ENCODE measurements around the gene COL11A1. TPM values are rescaled to one million over a fixed set of nuclear protein-coding genes. Genes with fewer than 3 reads are reported as not detected.

COL11A1 gene
- polyA plus RNA-seq, 1 donor from 2014 or later = 4.6 TPM

DNA sequence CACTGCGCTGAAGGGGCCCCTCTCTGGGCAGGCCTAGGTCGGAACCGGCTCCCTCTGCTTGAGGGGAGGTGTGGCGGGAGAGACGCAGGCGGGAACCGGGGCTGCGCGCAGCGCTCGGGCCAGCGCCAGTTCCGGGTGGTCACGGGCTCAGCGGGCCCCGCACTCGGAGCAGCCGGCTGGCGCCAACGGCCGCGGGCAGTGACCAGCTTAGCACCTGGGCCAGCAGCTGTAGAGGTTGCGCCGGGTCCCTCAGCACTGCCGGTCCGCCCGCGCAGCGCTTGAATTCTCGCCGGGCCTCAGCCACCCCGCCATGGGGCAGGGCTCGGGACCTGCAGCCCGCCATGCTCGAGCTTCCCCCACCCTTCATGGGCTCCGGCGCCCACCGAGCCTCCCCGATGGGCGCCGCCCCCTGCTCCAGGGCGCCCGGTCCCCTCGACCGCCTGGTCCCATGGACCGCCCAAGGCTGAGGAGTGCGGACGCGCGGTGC, 254.6 kb downstream of the COL11A1 start:
- Histone ChIP-seq H3K9me3 (ENCODE audit: low read length) (no peaks in the 10 kb centered on the region), H3K36me3 (ENCODE audit: insufficient read depth, low read length) (no peaks in the 10 kb centered on the region), H3K4me2 (ENCODE audit: low read length) (no peak overlapping the region), H3K9ac (ENCODE audit: low read length) (no peak overlapping the region), H4K20me1 (ENCODE audit: insufficient read depth) (no peaks in the 10 kb centered on the region), H3K4me3 (ENCODE audit: low read length) (no peak overlapping the region), H3F3A (ENCODE audit: insufficient read depth, low read length, poor library complexity, severe bottlenecking) (no peaks in the 10 kb centered on the region), H2AFZ (ENCODE audit: low read depth, low read length) (no peak overlapping the region), H3K27me3 (ENCODE audit: insufficient read depth, low read depth, low read length) (no peaks in the 10 kb centered on the region), H3K79me2 (replicated peaks; ENCODE audit: insufficient read depth, low read length) (no peaks in the 10 kb centered on the region), H3K9me2 (ENCODE audit: insufficient read depth, low read length) (no peaks in the 10 kb centered on the region), H3K27ac (ENCODE audit: low read length) (no peak overlapping the region)
- TF ChIP-seq MXI1 (conservative IDR thresholded peaks at IDR 0.05; ENCODE audit: poor library complexity, severe bottlenecking) = no peak
- TF ChIP-seq, protein P1, sequence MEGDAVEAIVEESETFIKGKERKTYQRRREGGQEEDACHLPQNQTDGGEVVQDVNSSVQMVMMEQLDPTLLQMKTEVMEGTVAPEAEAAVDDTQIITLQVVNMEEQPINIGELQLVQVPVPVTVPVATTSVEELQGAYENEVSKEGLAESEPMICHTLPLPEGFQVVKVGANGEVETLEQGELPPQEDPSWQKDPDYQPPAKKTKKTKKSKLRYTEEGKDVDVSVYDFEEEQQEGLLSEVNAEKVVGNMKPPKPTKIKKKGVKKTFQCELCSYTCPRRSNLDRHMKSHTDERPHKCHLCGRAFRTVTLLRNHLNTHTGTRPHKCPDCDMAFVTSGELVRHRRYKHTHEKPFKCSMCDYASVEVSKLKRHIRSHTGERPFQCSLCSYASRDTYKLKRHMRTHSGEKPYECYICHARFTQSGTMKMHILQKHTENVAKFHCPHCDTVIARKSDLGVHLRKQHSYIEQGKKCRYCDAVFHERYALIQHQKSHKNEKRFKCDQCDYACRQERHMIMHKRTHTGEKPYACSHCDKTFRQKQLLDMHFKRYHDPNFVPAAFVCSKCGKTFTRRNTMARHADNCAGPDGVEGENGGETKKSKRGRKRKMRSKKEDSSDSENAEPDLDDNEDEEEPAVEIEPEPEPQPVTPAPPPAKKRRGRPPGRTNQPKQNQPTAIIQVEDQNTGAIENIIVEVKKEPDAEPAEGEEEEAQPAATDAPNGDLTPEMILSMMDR (IDR thresholded peaks at IDR 0.05; ENCODE audit: poor library complexity, severe bottlenecking) = no peak
- no peak for TF ChIP-seq TAF1 (IDR thresholded peaks at IDR 0.05; ENCODE audit: low read depth)

DNA sequence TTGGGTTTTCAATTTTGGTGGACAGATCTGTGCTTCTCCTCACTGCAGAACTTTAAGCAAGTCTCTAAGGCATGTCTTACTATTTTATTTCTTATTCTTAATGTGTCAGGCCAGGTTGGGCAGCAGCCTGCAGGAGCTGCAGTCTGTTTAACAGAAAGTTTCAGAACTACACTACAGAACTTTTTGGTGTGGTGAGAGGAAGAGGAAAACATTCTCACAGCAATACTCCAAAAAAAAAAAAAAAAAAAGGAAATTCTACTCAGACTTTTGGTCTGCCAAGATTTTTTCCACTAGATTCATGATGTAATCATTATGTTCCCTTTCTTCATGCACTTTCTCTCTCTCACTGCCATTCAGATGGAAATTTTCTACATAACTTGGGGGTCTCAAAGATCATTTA, 255.2 kb downstream of the COL11A1 start:
- Histone ChIP-seq H3F3A (ENCODE audit: insufficient read depth, low read length, poor library complexity, severe bottlenecking) (no peaks in the 10 kb centered on the region), H3K4me3 (ENCODE audit: low read length) (no peak overlapping the region), H3K9me2 (ENCODE audit: insufficient read depth, low read length) (no peaks in the 10 kb centered on the region), H3K4me2 (ENCODE audit: low read length) (no peak overlapping the region), H4K20me1 (ENCODE audit: insufficient read depth) (no peaks in the 10 kb centered on the region), H3K9me3 (ENCODE audit: low read length) (no peaks in the 10 kb centered on the region), H3K36me3 (ENCODE audit: insufficient read depth, low read length) (no peaks in the 10 kb centered on the region), H3K9ac (ENCODE audit: low read length) (no peak overlapping the region), H3K27ac (ENCODE audit: low read length) (no peak overlapping the region), H2AFZ (ENCODE audit: low read depth, low read length) (no peak overlapping the region), H3K79me2 (replicated peaks; ENCODE audit: insufficient read depth, low read length) (no peaks in the 10 kb centered on the region), H3K27me3 (ENCODE audit: insufficient read depth, low read depth, low read length) (no peaks in the 10 kb centered on the region)
- TF ChIP-seq TAF1 (IDR thresholded peaks at IDR 0.05; ENCODE audit: low read depth) = no peak
- no peak for TF ChIP-seq POLR2AphosphoS5 (IDR thresholded peaks at IDR 0.05)

DNA sequence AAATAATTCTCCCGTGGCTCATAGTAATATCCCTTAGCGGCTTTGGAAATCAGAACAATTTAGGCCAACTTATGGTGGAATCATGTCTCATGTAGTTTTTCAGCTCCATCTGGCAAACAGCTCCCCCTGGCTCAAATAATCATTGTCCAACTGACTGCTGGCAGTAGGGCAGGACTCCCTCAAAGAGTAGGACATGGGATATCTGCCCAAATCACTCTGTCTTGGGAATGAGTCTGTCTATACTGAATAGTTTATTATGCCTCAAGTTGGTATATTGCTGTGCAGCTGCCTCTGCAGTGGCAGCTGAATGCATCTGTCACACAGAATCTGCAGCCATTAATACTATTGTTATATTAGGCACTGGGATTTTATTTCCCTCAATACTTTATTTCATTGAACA, 255.7 kb downstream of the COL11A1 start:
- Histone ChIP-seq H3K9me2 (ENCODE audit: insufficient read depth, low read length) (no peaks in the 10 kb centered on the region), H3K4me3 (ENCODE audit: low read length) (no peak overlapping the region), H4K20me1 (ENCODE audit: insufficient read depth) (no peaks in the 10 kb centered on the region), H2AFZ (ENCODE audit: low read depth, low read length) (no peak overlapping the region), H3K4me2 (ENCODE audit: low read length) (no peak overlapping the region), H3K27ac (ENCODE audit: low read length) (no peak overlapping the region), H3K9me3 (ENCODE audit: low read length) (no peaks in the 10 kb centered on the region), H3K79me2 (replicated peaks; ENCODE audit: insufficient read depth, low read length) (no peaks in the 10 kb centered on the region), H3F3A (ENCODE audit: insufficient read depth, low read length, poor library complexity, severe bottlenecking) (no peaks in the 10 kb centered on the region), H3K9ac (ENCODE audit: low read length) (no peak overlapping the region), H3K36me3 (ENCODE audit: insufficient read depth, low read length) (no peaks in the 10 kb centered on the region), H3K27me3 (ENCODE audit: insufficient read depth, low read depth, low read length) (no peaks in the 10 kb centered on the region)
- TF ChIP-seq, protein P1 (IDR thresholded peaks at IDR 0.05; ENCODE audit: poor library complexity, severe bottlenecking) = no peak

DNA sequence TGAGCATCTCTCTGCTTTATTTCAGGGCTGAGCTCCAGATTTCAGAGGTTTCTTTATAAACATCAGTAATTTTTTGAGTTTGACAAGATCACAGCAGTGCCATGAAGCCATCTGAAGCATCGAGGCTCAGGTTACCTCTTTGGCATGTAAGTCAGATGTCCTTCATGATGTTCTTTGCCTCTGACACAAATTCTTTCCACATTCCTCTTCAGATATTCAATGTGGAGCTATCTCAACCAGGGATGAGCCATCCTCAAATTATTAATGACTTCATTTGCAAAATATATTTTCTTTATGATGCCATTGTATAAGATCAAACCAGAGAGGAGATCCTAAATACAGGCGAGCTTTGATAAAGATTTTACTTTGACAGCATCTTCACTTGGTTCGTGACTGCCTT, 256.7 kb downstream of the COL11A1 start:
- H3K4me3 ChIP-seq (ENCODE audit: low read length) = no peak overlapping the region
- no peaks in the 10 kb centered on the region for H3K9me3 ChIP-seq (ENCODE audit: low read length)
- no peaks in the 10 kb centered on the region for H3K27me3 ChIP-seq (ENCODE audit: insufficient read depth, low read depth, low read length)
- no peaks in the 10 kb centered on the region for H3F3A ChIP-seq (ENCODE audit: insufficient read depth, low read length, poor library complexity, severe bottlenecking)
- no peak overlapping the region for H3K4me2 ChIP-seq (ENCODE audit: low read length)
- H3K9me2 ChIP-seq (ENCODE audit: insufficient read depth, low read length) = no peaks in the 10 kb centered on the region
- no peak overlapping the region for H2AFZ ChIP-seq (ENCODE audit: low read depth, low read length)
- H3K27ac ChIP-seq (ENCODE audit: low read length) = no peak overlapping the region
- H3K36me3 ChIP-seq (ENCODE audit: insufficient read depth, low read length) = no peaks in the 10 kb centered on the region
- no peak overlapping the region for H3K9ac ChIP-seq (ENCODE audit: low read length)
- no peaks in the 10 kb centered on the region for H4K20me1 ChIP-seq (ENCODE audit: insufficient read depth)
- no peaks in the 10 kb centered on the region for H3K79me2 ChIP-seq (replicated peaks; ENCODE audit: insufficient read depth, low read length)
- TF ChIP-seq EZH2 (IDR thresholded peaks at IDR 0.05; ENCODE audit: borderline replicate concordance, insufficient read depth, low read length, poor library complexity, severe bottlenecking) (no peak), SMC3 (conservative IDR thresholded peaks at IDR 0.05; ENCODE audit: poor library complexity) (no peak), TAF1 (IDR thresholded peaks at IDR 0.05; ENCODE audit: low read depth) (no peak), RAD21 (conservative IDR thresholded peaks at IDR 0.05) (no peak), POLR2AphosphoS5 (IDR thresholded peaks at IDR 0.05) (no peak), EP300 (conservative IDR thresholded peaks at IDR 0.05; ENCODE audit: poor library complexity, severe bottlenecking) (no peak), MXI1 (conservative IDR thresholded peaks at IDR 0.05; ENCODE audit: poor library complexity, severe bottlenecking) (no peak)
- TF ChIP-seq, protein P1 (IDR thresholded peaks at IDR 0.05; ENCODE audit: poor library complexity, severe bottlenecking) = no peak

All from neural cell (in vitro differentiated cells).